Calu3 (cell line): Measurements from ENCODE around the gene GPR179. TPM values are rescaled to one million over a fixed set of nuclear protein-coding genes. Genes with fewer than 3 reads are reported as not detected.

Experiments used
- BruUV-seq: library from RNA; stranded (reverse); fragments of 400-500 nt; replicated peaks from 2 replicates; lab custom pipeline; 2021; lab: Mats Ljungman, UMichigan
- CTCF ChIA-PET: fragments of 300-600 bp; sonication (Branson Sonifier 250); formaldehyde crosslinking; loops from one replicate; lab custom pipeline; 2022; ENCODE audit warnings: antibody characterized with exemption; lab: Charles Lee
- DNase-seq: peaks from one replicate; pipeline ENCODE4 v3.0.0; 2022
- H3K27ac Mint-ChIP-seq: one replicate; pipeline ENCODE4 v1.8.0; 2022; ENCODE audit warnings: mixed read lengths; ENCODE audit not compliant: unreplicated experiment
- H3K27me3 Mint-ChIP-seq: one replicate; pipeline ENCODE4 v1.8.0; 2022; ENCODE audit warnings: mixed read lengths; ENCODE audit not compliant: unreplicated experiment
- H3K36me3 Mint-ChIP-seq: one replicate; pipeline ENCODE4 v1.8.0; 2022; ENCODE audit warnings: mild to moderate bottlenecking, moderate library complexity, mixed read lengths; ENCODE audit not compliant: insufficient read depth, unreplicated experiment
- H3K4me1 Mint-ChIP-seq: one replicate; pipeline ENCODE4 v1.8.0; 2022; ENCODE audit warnings: mild to moderate bottlenecking, low read depth, mixed read lengths; ENCODE audit not compliant: unreplicated experiment
- H3K4me3 Mint-ChIP-seq: one replicate; pipeline ENCODE4 v1.8.0; 2022; ENCODE audit warnings: mild to moderate bottlenecking, low read depth, moderate library complexity, mixed read lengths; ENCODE audit not compliant: unreplicated experiment
- H3K9me3 Mint-ChIP-seq: one replicate; pipeline ENCODE4 v1.8.0; 2022; ENCODE audit warnings: low read depth, mixed read lengths; ENCODE audit not compliant: unreplicated experiment
- intact Hi-C: fragments of 100-400 bp; cut with micrococcal nuclease; formaldehyde crosslinking; loops from one replicate; pipeline ENCODE4 v1.10.0; 2022; ENCODE audit not compliant: unreplicated experiment
- total RNA-seq: library from RNA; stranded (reverse); gene quantifications from 2 replicates; pipeline ENCODE4 v1.2.3, GENCODE V29; 2022
- TF ChIP-seq, protein P1 (sequence below): fragments of 200-600 bp; IDR thresholded peaks from one replicate; pipeline ENCODE4 v1.8.0; 2022; ENCODE audit warnings: antibody characterized with exemption; ENCODE audit not compliant: unreplicated experiment

GPR179 gene
- total RNA-seq, 1 experiment from 2014 or later = 0.45 TPM

DNA sequence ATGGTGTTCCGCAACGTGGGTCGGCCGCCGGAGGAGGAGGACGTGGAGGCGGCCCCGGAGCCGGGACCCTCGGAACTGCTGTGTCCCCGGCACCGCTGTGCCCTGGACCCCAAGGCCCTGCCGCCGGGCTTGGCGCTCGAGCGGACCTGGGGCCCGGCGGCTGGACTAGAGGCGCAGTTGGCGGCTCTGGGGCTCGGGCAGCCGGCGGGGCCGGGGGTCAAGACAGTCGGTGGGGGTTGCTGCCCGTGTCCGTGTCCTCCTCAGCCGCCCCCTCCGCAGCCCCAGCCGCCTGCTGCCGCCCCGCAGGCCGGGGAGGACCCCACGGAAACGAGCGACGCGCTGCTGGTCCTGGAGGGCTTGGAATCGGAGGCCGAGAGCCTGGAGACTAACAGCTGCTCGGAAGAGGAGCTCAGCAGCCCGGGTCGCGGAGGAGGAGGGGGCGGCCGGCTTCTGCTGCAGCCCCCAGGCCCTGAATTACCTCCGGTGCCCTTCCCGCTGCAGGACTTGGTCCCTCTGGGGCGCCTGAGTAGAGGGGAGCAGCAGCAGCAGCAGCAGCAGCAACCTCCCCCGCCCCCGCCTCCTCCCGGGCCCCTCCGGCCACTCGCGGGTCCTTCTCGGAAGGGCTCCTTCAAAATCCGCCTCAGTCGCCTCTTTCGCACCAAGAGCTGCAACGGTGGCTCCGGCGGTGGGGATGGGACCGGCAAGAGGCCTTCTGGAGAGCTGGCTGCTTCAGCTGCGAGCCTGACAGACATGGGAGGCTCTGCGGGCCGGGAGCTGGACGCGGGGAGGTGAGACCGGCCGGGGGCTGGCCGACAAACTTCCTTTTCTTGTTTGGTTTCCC lies 8.7 kb upstream of the GPR179 start:
- intact Hi-C loops = loop anchor here (5.0 kb wide), 1 partner anchor 130 kb away; no protein-coding TSS in a partner anchor
- CTCF ChIA-PET = interaction anchor here (0.6 to 10.3 kb wide), 16 partner anchors 10 to 1324 kb away, joined by 3 to 434 read pairs (median 4); no protein-coding TSS in a partner anchor
- peak overlapping the region; percentile 76 for H3K4me3 Mint-ChIP-seq
- H3K27me3 Mint-ChIP-seq = no peaks in the 10 kb centered on the region
- no peaks in the 10 kb centered on the region for H3K9me3 Mint-ChIP-seq
- peak overlapping the region; percentile 59 for H3K27ac Mint-ChIP-seq
- H3K36me3 Mint-ChIP-seq = peaks cover 30% of the 10 kb centered on the region
- peaks cover 67% of the 10 kb centered on the region for H3K4me1 Mint-ChIP-seq
- TF ChIP-seq, protein P1, sequence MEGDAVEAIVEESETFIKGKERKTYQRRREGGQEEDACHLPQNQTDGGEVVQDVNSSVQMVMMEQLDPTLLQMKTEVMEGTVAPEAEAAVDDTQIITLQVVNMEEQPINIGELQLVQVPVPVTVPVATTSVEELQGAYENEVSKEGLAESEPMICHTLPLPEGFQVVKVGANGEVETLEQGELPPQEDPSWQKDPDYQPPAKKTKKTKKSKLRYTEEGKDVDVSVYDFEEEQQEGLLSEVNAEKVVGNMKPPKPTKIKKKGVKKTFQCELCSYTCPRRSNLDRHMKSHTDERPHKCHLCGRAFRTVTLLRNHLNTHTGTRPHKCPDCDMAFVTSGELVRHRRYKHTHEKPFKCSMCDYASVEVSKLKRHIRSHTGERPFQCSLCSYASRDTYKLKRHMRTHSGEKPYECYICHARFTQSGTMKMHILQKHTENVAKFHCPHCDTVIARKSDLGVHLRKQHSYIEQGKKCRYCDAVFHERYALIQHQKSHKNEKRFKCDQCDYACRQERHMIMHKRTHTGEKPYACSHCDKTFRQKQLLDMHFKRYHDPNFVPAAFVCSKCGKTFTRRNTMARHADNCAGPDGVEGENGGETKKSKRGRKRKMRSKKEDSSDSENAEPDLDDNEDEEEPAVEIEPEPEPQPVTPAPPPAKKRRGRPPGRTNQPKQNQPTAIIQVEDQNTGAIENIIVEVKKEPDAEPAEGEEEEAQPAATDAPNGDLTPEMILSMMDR = no peak
- DNase-seq = peak; percentile 66
- BruUV-seq = no TSS peak

DNA sequence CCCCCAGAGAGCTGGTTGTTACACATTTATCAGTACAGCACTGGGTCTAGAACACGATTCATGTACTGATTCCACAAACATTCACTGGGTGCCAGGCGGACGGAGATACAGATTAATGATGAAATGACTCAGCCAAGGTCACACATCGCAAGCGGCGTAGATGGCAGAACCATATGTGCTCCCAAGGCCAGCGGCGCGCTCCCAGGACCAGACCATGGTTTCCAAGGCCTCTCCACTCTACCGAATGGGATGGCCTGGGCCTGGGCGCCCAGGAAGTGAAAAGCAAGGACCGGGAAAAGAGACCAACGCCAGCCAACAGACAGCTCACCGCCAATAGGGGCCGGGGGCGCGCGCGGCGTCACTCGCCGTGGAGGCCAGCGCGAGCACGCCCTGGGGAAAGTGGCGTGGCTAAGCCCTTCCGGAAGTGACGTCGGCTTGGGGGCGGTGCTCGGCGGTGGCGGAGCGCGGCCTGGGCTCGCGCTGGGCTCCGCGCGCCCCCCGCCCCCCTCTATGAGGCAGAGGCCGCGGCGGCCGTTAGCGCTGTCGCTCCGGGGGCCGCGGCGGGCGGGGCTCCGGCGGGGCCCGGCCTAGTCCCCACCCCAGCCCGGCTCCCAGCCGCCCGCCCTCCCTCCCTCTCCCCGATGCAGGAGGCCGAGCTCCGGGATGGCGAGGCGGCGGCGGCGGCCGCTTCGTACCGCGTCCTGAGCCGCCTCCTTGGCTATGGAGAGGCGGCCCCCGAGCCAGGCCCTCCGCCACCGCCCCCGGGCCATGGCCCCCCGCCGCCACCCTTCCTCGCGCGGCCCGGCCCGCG lies 7.9 kb upstream of the GPR179 start, which contains the start of gene SOCS7:
TSS of gene SOCS7 (plus strand) at position 433 of the 811 bp plus-strand sequence. CDS start at position 642, 209 bp downstream.
- DNase-seq = peak; percentile 100
- CTCF ChIA-PET = interaction anchor here (0.5 to 10.3 kb wide), 22 partner anchors 10 to 1324 kb away, joined by 3 to 434 read pairs (median 4); no protein-coding TSS in a partner anchor
- intact Hi-C loops = loop anchor here (5.0 kb wide), 1 partner anchor 131 kb away; no protein-coding TSS in a partner anchor
- Mint-ChIP-seq H3K36me3 (peaks cover 30% of the 10 kb centered on the region), H3K9me3 (no peaks in the 10 kb centered on the region), H3K27ac (peak within 1 kb of the TSS; percentile 90), H3K27me3 (no peaks in the 10 kb centered on the region), H3K4me1 (peaks cover 59% of the 10 kb centered on the region), H3K4me3 (peak within 1 kb of the TSS; percentile 76)
- no TSS peak for BruUV-seq
- TF ChIP-seq, protein P1 = peak; percentile 10

DNA sequence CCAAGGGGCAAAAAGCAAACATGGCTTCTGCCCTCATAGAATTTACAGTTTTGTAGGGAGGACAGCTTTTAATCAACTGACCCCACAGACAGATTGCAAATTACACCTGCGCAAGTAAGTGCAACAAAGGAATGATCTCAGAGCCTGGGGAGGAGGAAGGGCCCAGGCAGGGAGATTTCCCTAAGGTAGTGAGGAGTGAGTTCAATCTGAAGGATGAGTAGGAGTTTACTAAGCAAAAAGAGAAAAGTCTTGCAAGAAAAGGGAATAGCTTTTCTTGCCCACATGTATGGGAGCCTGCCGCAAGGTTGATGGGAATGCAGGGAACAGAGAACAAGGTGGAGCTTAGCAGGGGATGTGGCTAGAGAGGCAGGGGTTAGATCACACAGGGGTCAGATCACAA lies 6.3 kb upstream of the GPR179 start:
- TF ChIP-seq, protein P1 = no peak
- CTCF ChIA-PET = interaction anchor here (0.9 to 10.3 kb wide), 18 partner anchors 9 to 318 kb away, joined by 3 to 434 read pairs (median 10); no protein-coding TSS in a partner anchor

More for the DNA sequence above, 6.3 kb upstream of the GPR179 start:
- Mint-ChIP-seq H3K27ac (no peak overlapping the region), H3K9me3 (no peaks in the 10 kb centered on the region), H3K27me3 (peaks cover 7% of the 10 kb centered on the region), H3K4me3 (peak overlapping the region; percentile 76), H3K36me3 (peaks cover 30% of the 10 kb centered on the region), H3K4me1 (peaks cover 49% of the 10 kb centered on the region)
- intact Hi-C loops = loop anchor here (5.0 kb wide), 1 partner anchor 132 kb away; no protein-coding TSS in a partner anchor
- BruUV-seq = no TSS peak
- no peak for DNase-seq
